B cell (primary cell): ENCODE results near the gene EMB. TPM values are rescaled to one million over a fixed set of nuclear protein-coding genes. Genes with fewer than 3 reads are reported as not detected.

ENCODE experiments used
- ATAC-seq: fragments of 200-7000 bp; cut with Tn5 transposase; one replicate; pipeline ENCODE4 v1.10.0; 2021; ENCODE audit warnings: low read depth, mild to moderate bottlenecking, moderate number of reproducible peaks, moderate library complexity
- CTCF ChIA-PET: fragments of 350-600 bp; sonication (Branson Sonifier 250); formaldehyde crosslinking; loops from one replicate; lab custom pipeline; 2021; ENCODE audit warnings: antibody characterized with exemption, inconsistent platforms; lab: Charles Lee
- POLR2A ChIA-PET: fragments of 350-600 bp; sonication (Branson Sonifier 250); formaldehyde crosslinking; loops from one replicate; lab custom pipeline; 2021; ENCODE audit warnings: antibody characterized with exemption; lab: Charles Lee
- DNase-seq: peaks from one replicate; pipeline ENCODE4 v3.0.0; 2013
- H2AFZ ChIP-seq: 2 replicates; pipeline ENCODE4 v1.6.1; 2012; ENCODE audit warnings: mild to moderate bottlenecking, low read depth, low read length; ENCODE audit not compliant: insufficient read depth, poor library complexity, severe bottlenecking
- H3K27ac ChIP-seq, 2 donors: 1 replicate in 1 of 2; 2 replicates in 1 of 2; pipeline ENCODE4 v1.5.1; 2012 to 2013; ENCODE audit warnings: low read length in 2 of 2, mild to moderate bottlenecking in 2 of 2, moderate library complexity in 1 of 2
- H3K27me3 ChIP-seq, 4 experiments: fragments of 200-600 bp in 1 of 4; sonication (generic) in 1 of 4; replicated peaks in 1 of 4; 1 replicate in 2 of 4; 2 replicates in 2 of 4; pipeline versions ENCODE4 v1.6.1 to v1.7.0; 2013 to 2016; ENCODE audit warnings: low read length in 3 of 4, mild to moderate bottlenecking in 2 of 4, mixed read lengths in 1 of 4, moderate library complexity in 1 of 4; ENCODE audit not compliant: insufficient read depth in 4 of 4, control insufficient read depth in 3 of 4; ENCODE audit errors: control extremely low read depth in 1 of 4
- H3K36me3 ChIP-seq, 2 experiments: replicated peaks in 1 of 2; 1 replicate in 1 of 2; 2 replicates in 1 of 2; pipeline versions ENCODE4 v1.6.1 to v1.7.1; 2013; ENCODE audit warnings: low read length in 1 of 2; ENCODE audit not compliant: insufficient read depth in 2 of 2, control insufficient read depth in 1 of 2; ENCODE audit errors: control extremely low read depth in 1 of 2, extremely low read depth in 1 of 2
- H3K4me1 ChIP-seq, 2 donors: fragments of 200-600 bp in 1 of 2; sonication (generic) in 1 of 2; 1 replicate in 1 of 2; 2 replicates in 1 of 2; pipeline versions ENCODE4 v1.5.1 to v1.6.1; 2013 to 2017; ENCODE audit warnings: low read length in 2 of 2; ENCODE audit not compliant: control insufficient read depth in 2 of 2, insufficient read depth in 2 of 2
- H3K4me2 ChIP-seq: replicated peaks from 2 replicates; pipeline ENCODE3; 2012; ENCODE audit warnings: mild to moderate bottlenecking, low read depth, low read length; ENCODE audit not compliant: poor library complexity, severe bottlenecking
- H3K4me3 ChIP-seq, 5 experiments: fragments of 200-600 bp in 1 of 5; sonication (generic) in 1 of 5; 1 replicate in 3 of 5; 2 replicates in 2 of 5; pipeline versions ENCODE4 v1.5.1 to v1.7.0; 2011 to 2016; ENCODE audit warnings: low read length in 4 of 5, mild to moderate bottlenecking in 4 of 5, low read depth in 2 of 5, control low read depth in 1 of 5, moderate library complexity in 1 of 5; ENCODE audit not compliant: insufficient read depth in 1 of 5; ENCODE audit errors: control extremely low read depth in 1 of 5, extremely low read depth in 1 of 5
- H3K79me2 ChIP-seq: fragments of 200-600 bp; sonication (generic); one replicate; pipeline ENCODE4 v1.6.0; 2016; ENCODE audit warnings: low read length; ENCODE audit not compliant: control insufficient read depth, insufficient read depth
- H3K9ac ChIP-seq: fragments of 200-600 bp; sonication (generic); 2 replicates; pipeline ENCODE4 v1.6.1; 2017; ENCODE audit warnings: mild to moderate bottlenecking, low read length, moderate library complexity
- H3K9me3 ChIP-seq, 3 donors: one replicate each; pipeline versions ENCODE4 v1.6.1 to v1.7.1; 2013; ENCODE audit warnings: low read length in 2 of 3; ENCODE audit not compliant: control insufficient read depth in 2 of 3, insufficient read depth in 1 of 3; ENCODE audit errors: control extremely low read depth in 1 of 3
- H4K20me1 ChIP-seq: 2 replicates; pipeline ENCODE4 v1.6.0; 2012; ENCODE audit warnings: mild to moderate bottlenecking, low read length; ENCODE audit not compliant: insufficient read depth, control insufficient read depth, poor library complexity, severe bottlenecking
- H3K27ac Mint-ChIP-seq: one replicate; pipeline ENCODE4 v1.8.0; 2021; ENCODE audit warnings: mixed read lengths
- H3K27me3 Mint-ChIP-seq: one replicate; pipeline ENCODE4 v1.8.0; 2021; ENCODE audit warnings: mixed read lengths
- H3K4me1 Mint-ChIP-seq: one replicate; pipeline ENCODE4 v1.8.0; 2021; ENCODE audit warnings: mixed read lengths
- H3K4me3 Mint-ChIP-seq: one replicate; pipeline ENCODE4 v1.8.0; 2021; ENCODE audit warnings: mixed read lengths
- H3K9me3 Mint-ChIP-seq: one replicate; pipeline ENCODE4 v1.8.0; 2022; ENCODE audit warnings: mixed read lengths; ENCODE audit not compliant: insufficient read depth
- EZH2 ChIP-seq: IDR thresholded peaks from 2 replicates; pipeline ENCODE4 v1.6.1; 2012; ENCODE audit warnings: borderline replicate concordance, low read depth, mild to moderate bottlenecking, moderate library complexity, low read length; ENCODE audit not compliant: insufficient read depth, poor library complexity, severe bottlenecking
- WGBS: methylation state at CpG from one replicate; pipeline ENCODE4 v1.1.5; 2013; ENCODE audit warnings: missing lambda C conversion rate; ENCODE audit not compliant: insufficient coverage; 5-methylcytosine and 5-hydroxymethylcytosine counted together
- intact Hi-C: fragments of 100-400 bp; cut with micrococcal nuclease; formaldehyde crosslinking; loops from one replicate; pipeline ENCODE4 v1.10.0; 2022
- polyA plus RNA-seq: library from polyadenylated mRNA; depleted of rRNA; stranded (reverse); fragments of >200 nt; gene quantifications from 2 replicates; pipeline ENCODE4 v1.2.3, GENCODE V29; 2012
- total RNA-seq, 2 donors: library from RNA; stranded (reverse); fragments of 120-200 nt in 1 of 2; gene quantifications; 1 replicate in 1 of 2; 2 replicates in 1 of 2; pipeline versions ENCODE4 v1.2.3 to v1.2.4, GENCODE V29; 2013 to 2022
- TF ChIP-seq, protein P1 (sequence below): fragments of 200-600 bp; IDR thresholded peaks from one replicate; pipeline ENCODE4 v1.8.0; 2022; ENCODE audit warnings: antibody characterized with exemption, mild to moderate bottlenecking

EMB gene
- total and polyA plus RNA-seq, 2 donors (not counting 1 experiment from before 2014, with no cell fraction given), result 40.7 to 95.7 TPM

DNA sequence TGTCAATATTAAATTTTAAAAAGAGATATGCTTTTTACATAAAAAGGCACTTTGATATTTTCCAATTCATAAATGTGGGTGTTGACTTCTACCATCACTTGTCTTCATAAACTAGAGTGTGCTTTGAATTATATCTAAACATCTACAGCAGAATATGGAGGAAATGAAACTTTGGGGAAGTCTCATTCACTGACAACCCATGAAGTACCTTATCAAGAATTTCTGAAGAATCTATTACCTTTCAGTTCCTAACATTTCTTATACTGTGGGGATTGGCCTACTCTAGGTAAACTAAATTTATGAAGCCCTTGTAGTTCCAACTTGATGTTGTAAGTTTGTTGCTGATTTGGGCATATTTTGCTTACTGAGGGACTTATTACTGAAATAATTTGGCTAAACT is 81.9 kb downstream of the EMB start:
- Histone ChIP-seq H4K20me1 (no peaks in the 10 kb centered on the region), H3K27ac (no peak overlapping the region), H3K4me3 (no peak overlapping the region), H3K4me1 (no peaks in the 10 kb centered on the region), H3K27me3 (no peaks in the 10 kb centered on the region), H3K9ac (no peak overlapping the region), H3K4me2 (no peak overlapping the region), H3K9me3 (no peaks in the 10 kb centered on the region), H2AFZ (no peak overlapping the region), H3K36me3 (peaks cover 0 to 3% of the 10 kb centered on the region in 2 experiments), H3K79me2 (no peaks in the 10 kb centered on the region)
- Mint-ChIP-seq H3K4me1 (peaks cover 9% of the 10 kb centered on the region), H3K4me3 (no peak overlapping the region), H3K27ac (no peak overlapping the region), H3K9me3 (no peaks in the 10 kb centered on the region), H3K27me3 (no peaks in the 10 kb centered on the region)
- intact Hi-C loops, result no loop called here
- POLR2A ChIA-PET, result no interaction called here
- TF ChIP-seq, protein P1, sequence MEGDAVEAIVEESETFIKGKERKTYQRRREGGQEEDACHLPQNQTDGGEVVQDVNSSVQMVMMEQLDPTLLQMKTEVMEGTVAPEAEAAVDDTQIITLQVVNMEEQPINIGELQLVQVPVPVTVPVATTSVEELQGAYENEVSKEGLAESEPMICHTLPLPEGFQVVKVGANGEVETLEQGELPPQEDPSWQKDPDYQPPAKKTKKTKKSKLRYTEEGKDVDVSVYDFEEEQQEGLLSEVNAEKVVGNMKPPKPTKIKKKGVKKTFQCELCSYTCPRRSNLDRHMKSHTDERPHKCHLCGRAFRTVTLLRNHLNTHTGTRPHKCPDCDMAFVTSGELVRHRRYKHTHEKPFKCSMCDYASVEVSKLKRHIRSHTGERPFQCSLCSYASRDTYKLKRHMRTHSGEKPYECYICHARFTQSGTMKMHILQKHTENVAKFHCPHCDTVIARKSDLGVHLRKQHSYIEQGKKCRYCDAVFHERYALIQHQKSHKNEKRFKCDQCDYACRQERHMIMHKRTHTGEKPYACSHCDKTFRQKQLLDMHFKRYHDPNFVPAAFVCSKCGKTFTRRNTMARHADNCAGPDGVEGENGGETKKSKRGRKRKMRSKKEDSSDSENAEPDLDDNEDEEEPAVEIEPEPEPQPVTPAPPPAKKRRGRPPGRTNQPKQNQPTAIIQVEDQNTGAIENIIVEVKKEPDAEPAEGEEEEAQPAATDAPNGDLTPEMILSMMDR, result no peak
- ATAC-seq (no peak), DNase-seq (no peak)
- CTCF ChIA-PET, result no interaction called here

DNA sequence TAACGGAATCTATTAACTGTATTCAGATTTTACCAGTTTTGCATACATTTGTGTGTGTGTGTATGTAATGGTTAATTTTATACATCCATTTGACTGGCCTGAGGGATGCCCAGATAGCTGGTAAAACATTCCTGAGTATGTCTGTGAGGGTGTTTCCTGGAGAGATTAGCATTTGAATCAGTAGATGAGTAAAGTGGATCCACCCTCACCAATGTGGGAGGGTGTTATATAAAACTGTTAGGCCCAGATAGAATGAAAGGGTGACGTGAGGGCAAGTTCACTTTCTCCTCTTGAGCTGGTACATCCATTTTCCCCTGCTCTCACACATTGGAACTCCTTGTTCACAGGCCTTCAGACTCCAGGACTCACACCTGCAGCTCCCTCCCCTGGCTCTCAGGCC is 88.7 kb downstream of the EMB start:
- Histone ChIP-seq H3K27ac (no peak overlapping the region), H3K27me3 (no peaks in the 10 kb centered on the region), H2AFZ (no peak overlapping the region), H3K4me2 (no peak overlapping the region), H3K79me2 (no peaks in the 10 kb centered on the region), H3K4me3 (no peak overlapping the region), H3K4me1 (no peaks in the 10 kb centered on the region), H4K20me1 (no peaks in the 10 kb centered on the region), H3K36me3 (no peaks in the 10 kb centered on the region), H3K9ac (no peak overlapping the region), H3K9me3 (no peaks in the 10 kb centered on the region)
- H3K27ac Mint-ChIP-seq, result no peak overlapping the region
- ChIA-PET POLR2A (no interaction called here), CTCF (no interaction called here)
- H3K4me1 Mint-ChIP-seq, result no peaks in the 10 kb centered on the region
- H3K27me3 Mint-ChIP-seq, result no peaks in the 10 kb centered on the region
- 100% methylated on average over 1 of the region's 2 CpGs for WGBS
- TF ChIP-seq, protein P1, result no peak
- no peak for TF ChIP-seq EZH2
- no peak for DNase-seq
- intact Hi-C loops, result no loop called here
- no peak for ATAC-seq
- H3K4me3 Mint-ChIP-seq, result no peak overlapping the region
- no peaks in the 10 kb centered on the region for H3K9me3 Mint-ChIP-seq

Other genes starting within 250 kb of the EMB start
- gene PARP8, start 225.3 kb upstream of the EMB start, total RNA-seq, result 82.3 and 83.6 TPM in 2 replicates
- gene PARP8, start 225.3 kb upstream of the EMB start, polyA plus RNA-seq, result 36.2 and 46.7 TPM in 2 replicates